ENCODE measurements around the gene POMC. TPM values are rescaled to one million over a fixed set of nuclear protein-coding genes. Genes with fewer than 3 reads are reported as not detected.

The POMC gene
- total and polyA plus RNA-seq, 2 of the 4 experiments (the other 2 are of a cell fraction) = 0.17 TPM; not detected in 1

DNA sequence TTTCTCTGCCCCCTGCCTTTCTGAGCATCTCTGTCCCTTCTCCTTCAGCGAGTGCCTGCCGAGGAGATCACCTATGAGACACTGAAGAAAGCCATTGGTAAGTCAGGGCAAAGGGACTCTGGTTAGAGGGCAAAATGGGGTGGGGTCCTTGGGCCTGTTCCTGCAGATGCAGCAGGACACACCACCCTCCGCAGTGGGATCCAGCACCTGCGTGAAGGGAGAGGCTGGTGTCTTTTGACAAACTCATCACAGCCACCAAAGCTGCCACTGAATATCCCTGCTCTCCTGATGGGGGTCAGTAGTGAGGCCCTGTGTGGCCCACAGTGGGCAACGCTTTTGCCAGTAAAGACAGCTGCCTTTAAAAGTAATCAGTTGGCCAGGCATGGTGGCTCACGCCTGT lies 18.7 kb downstream of the POMC start:
- H2BK120ac ChIP-seq (ENCODE audit: low read depth, low read length) = no peak overlapping the region
- H3K14ac ChIP-seq (replicated peaks; ENCODE audit: low read depth, low read length) = no peak overlapping the region
- no peaks in the 10 kb centered on the region for H3K9me3 ChIP-seq (ENCODE audit: control insufficient read depth, insufficient read depth, low read length)
- no peak overlapping the region for H2AFZ ChIP-seq (replicated peaks; ENCODE audit: low read length, poor library complexity)
- BruUV-seq (replicated peaks) = no TSS peak
- ChIA-PET POLR2A (ENCODE audit: unreplicated experiment) (no interaction called here), CTCF (no interaction called here)
- no peak overlapping the region for H3K18ac ChIP-seq (ENCODE audit: low read depth, low read length)
- no peak for DNase-seq
- ATAC-seq (ENCODE audit: low read depth) = no peak
- no peak overlapping the region for H3K23ac ChIP-seq (ENCODE audit: low read depth, low read length)
- H4K20me1 ChIP-seq (ENCODE audit: insufficient read depth, low read length) = no peaks in the 10 kb centered on the region
- intact Hi-C loops (cut with micrococcal nuclease) = no loop called here
- no CpG with 5 or more reads among the region's 6 CpGs for WGBS, 2 experiments (ENCODE audit: extremely low coverage in 2 of 2, insufficient read length in 1 of 2)
- in situ Hi-C loops (cut with MboI; ENCODE audit: low sequenced_read_pairs) = loop anchor here (25.0 kb wide), 1 partner anchor 737 kb away; no protein-coding TSS in a partner anchor
- H3K4me2 ChIP-seq (ENCODE audit: low read depth, low read length) = no peak overlapping the region
- TF ChIP-seq SMC3 (IDR thresholded peaks at IDR 0.05; ENCODE audit: low read depth, low read length) = no peak
- no peak for TF ChIP-seq CEBPB (IDR thresholded peaks at IDR 0.05; ENCODE audit: low read depth, low read length)
- TF ChIP-seq, protein P1, sequence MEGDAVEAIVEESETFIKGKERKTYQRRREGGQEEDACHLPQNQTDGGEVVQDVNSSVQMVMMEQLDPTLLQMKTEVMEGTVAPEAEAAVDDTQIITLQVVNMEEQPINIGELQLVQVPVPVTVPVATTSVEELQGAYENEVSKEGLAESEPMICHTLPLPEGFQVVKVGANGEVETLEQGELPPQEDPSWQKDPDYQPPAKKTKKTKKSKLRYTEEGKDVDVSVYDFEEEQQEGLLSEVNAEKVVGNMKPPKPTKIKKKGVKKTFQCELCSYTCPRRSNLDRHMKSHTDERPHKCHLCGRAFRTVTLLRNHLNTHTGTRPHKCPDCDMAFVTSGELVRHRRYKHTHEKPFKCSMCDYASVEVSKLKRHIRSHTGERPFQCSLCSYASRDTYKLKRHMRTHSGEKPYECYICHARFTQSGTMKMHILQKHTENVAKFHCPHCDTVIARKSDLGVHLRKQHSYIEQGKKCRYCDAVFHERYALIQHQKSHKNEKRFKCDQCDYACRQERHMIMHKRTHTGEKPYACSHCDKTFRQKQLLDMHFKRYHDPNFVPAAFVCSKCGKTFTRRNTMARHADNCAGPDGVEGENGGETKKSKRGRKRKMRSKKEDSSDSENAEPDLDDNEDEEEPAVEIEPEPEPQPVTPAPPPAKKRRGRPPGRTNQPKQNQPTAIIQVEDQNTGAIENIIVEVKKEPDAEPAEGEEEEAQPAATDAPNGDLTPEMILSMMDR (conservative IDR thresholded peaks at IDR 0.05; ENCODE audit: low read depth, low read length) = no peak
- TF ChIP-seq RAD21 (IDR thresholded peaks at IDR 0.05; ENCODE audit: low read length) = no peak
- TF ChIP-seq MXI1 (IDR thresholded peaks at IDR 0.05; ENCODE audit: borderline replicate concordance, low read depth, low read length) = no peak
- TF ChIP-seq, protein P2, sequence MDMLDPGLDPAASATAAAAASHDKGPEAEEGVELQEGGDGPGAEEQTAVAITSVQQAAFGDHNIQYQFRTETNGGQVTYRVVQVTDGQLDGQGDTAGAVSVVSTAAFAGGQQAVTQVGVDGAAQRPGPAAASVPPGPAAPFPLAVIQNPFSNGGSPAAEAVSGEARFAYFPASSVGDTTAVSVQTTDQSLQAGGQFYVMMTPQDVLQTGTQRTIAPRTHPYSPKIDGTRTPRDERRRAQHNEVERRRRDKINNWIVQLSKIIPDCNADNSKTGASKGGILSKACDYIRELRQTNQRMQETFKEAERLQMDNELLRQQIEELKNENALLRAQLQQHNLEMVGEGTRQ (IDR thresholded peaks at IDR 0.05; ENCODE audit: low read depth, low read length) = no peak
- TF ChIP-seq, protein P3, sequence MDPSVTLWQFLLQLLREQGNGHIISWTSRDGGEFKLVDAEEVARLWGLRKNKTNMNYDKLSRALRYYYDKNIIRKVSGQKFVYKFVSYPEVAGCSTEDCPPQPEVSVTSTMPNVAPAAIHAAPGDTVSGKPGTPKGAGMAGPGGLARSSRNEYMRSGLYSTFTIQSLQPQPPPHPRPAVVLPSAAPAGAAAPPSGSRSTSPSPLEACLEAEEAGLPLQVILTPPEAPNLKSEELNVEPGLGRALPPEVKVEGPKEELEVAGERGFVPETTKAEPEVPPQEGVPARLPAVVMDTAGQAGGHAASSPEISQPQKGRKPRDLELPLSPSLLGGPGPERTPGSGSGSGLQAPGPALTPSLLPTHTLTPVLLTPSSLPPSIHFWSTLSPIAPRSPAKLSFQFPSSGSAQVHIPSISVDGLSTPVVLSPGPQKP (IDR thresholded peaks at IDR 0.05; ENCODE audit: borderline replicate concordance, low read depth, low read length) = no peak
- no peak for TF ChIP-seq FOS (IDR thresholded peaks at IDR 0.05; ENCODE audit: low read depth, low read length)
- TF ChIP-seq BHLHE40 (IDR thresholded peaks at IDR 0.05; ENCODE audit: low read depth, low read length) = no peak
- TF ChIP-seq CHD1 (IDR thresholded peaks at IDR 0.05; ENCODE audit: low read depth, low read length) = no peak
- TF ChIP-seq POLR2A (IDR thresholded peaks at IDR 0.05; ENCODE audit: low read depth, low read length) = no peak
- no peak for TF ChIP-seq RCOR1 (IDR thresholded peaks at IDR 0.05; ENCODE audit: insufficient replicate concordance, low read length)
- no peak for TF ChIP-seq NFE2L2 (IDR thresholded peaks at IDR 0.05; ENCODE audit: low read depth, low read length)
- TF ChIP-seq RFX5 (IDR thresholded peaks at IDR 0.05; ENCODE audit: low read depth, low read length) = no peak
- no peak for TF ChIP-seq MAFK (IDR thresholded peaks at IDR 0.05; ENCODE audit: low read depth, low read length)
- no peak overlapping the region for H2AK5ac ChIP-seq (ENCODE audit: low read depth, low read length)
- H3K4me3 ChIP-seq (ENCODE audit: insufficient read depth, low read depth, low read length) = no peak overlapping the region
- no peak overlapping the region for H3K27ac ChIP-seq (ENCODE audit: insufficient read depth, low read length)
- no peak overlapping the region for H3K56ac ChIP-seq (ENCODE audit: extremely low read depth, insufficient read depth, low read length)
- H4K91ac ChIP-seq (ENCODE audit: insufficient read depth, low read depth, low read length) = no peak overlapping the region
- no peaks in the 10 kb centered on the region for H3K9me1 ChIP-seq (ENCODE audit: insufficient read depth, low read length)
- no peak overlapping the region for H2BK20ac ChIP-seq (ENCODE audit: low read depth, low read length)
- H3K4me1 ChIP-seq (ENCODE audit: control insufficient read depth, insufficient read depth, low read length) = no peaks in the 10 kb centered on the region
- H2BK5ac ChIP-seq (ENCODE audit: low read depth, low read length, poor library complexity, severe bottlenecking) = no peak overlapping the region
- no peaks in the 10 kb centered on the region; the same call in 1 of the 2 replicates for H3K27me3 ChIP-seq (ENCODE audit: control insufficient read depth, insufficient read depth, low read length)
- no peak overlapping the region for H3K4ac ChIP-seq (ENCODE audit: low read depth, low read length)
- no peaks in the 10 kb centered on the region for H3K79me1 ChIP-seq (ENCODE audit: low read depth in 1 of 2, low read length in 2 of 2)
- no peak overlapping the region for H2BK15ac ChIP-seq (ENCODE audit: low read depth, low read length)
- H3K36me3 ChIP-seq (ENCODE audit: control insufficient read depth, insufficient read depth, low read length) = no peaks in the 10 kb centered on the region
- H4K8ac ChIP-seq (ENCODE audit: low read depth in 2 of 2, low read length in 2 of 2) = no peak overlapping the region
- dilution Hi-C loops (cut with HindIII; ENCODE audit: low sequenced_read_pairs, unreplicated experiment) = no loop called here
- no peak overlapping the region for H2AK9ac ChIP-seq (replicated peaks; ENCODE audit: low read depth, low read length, poor library complexity)
- no peak overlapping the region for H4K5ac ChIP-seq (ENCODE audit: low read depth, low read length)
- H3K9ac ChIP-seq (ENCODE audit: low read depth, low read length) = no peak overlapping the region
